HG02571 (cell line): ENCODE measurements around the gene TAF4B.
"Not testable (repeated sequence)": the region's sequence is repeated elsewhere in the genome, so short reads cannot be mapped to it uniquely, and the experiment has no call there.

Experiments used
- ATAC-seq: cut with Tn5 transposase; IDR thresholded peaks from one replicate; pipeline ENCODE4 v1.9.1; 2021; ENCODE audit warnings: mild to moderate bottlenecking, moderate library complexity; ENCODE audit not compliant: unreplicated experiment

The TAF4B gene

DNA sequence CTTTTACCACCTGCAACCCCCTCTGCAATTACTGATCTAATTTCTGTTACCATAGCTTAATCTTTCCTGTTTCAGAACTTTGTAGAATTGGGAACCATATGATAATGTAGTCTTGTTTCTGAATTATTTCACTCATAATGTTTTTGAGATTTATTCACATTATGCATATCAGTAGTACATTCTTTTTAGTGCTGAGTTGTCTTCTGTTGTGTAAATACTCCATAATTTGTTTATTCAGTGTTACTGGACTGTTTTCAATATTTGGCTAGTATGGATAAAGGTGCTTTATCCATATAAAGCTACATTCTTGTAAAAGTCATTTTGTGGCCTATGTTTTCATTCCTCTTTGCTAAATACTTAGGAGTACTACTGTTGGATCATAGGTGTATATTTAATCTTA lies 152.5 kb downstream of the TAF4B start:
- no peak for ATAC-seq

DNA sequence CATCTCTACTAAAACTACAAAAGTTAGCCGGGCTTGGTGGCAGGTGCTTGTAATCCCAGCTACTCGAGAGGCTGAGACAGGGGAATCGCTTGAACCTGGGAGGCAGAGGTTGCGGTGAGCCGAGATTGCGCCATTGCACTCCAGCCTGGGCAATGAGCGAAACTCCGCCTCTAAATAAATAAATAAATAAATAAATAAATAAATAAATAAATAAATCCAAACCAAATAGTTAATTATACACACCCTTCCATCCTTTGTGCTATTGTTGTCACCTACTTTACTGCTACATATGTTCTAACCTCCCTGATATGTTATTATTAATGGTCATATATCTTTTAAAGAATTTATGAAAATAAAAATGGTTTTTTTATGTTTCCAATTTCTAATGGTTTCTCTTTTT lies 155.3 kb downstream of the TAF4B start:
- ATAC-seq, result not testable (repeated sequence)

DNA sequence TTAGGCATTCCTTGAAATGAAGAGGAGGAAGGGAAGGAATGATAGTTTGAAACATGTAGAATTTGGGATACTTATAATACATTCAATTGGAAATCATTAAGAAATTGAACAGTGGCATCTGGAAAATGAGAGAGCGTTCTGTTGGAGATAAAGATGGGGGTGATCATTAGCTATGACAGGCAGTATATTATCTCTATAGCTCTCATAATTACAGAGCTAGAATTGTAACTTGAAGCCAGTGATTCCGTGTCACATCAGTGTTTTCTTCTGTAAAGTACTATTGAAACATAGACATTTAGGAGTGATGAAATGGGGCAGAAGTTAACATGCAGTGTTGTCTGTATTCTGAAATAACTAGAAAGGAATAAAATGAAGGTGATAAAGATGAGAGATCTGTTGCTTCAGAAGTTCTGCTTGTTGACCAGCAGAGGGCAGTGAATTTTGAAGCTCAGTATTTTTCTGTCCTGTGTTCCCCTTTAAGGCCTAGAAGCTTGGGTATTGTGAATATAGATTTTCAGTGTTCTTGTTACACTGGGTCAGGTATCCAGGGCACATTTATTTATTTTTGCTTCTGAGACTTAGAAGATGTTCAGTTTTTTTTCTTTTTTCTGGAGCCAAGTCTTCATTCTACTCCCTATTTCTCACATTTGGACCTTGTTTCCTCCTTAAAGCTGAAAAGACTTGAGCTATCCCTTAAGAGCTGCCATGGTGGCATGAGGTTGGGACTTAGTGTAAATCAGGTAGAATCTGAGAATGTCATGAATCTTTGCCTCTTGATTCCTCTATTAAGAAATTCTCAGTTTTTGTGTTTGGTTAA lies 157.4 kb downstream of the TAF4B start:
- peak; percentile 63 for ATAC-seq

DNA sequence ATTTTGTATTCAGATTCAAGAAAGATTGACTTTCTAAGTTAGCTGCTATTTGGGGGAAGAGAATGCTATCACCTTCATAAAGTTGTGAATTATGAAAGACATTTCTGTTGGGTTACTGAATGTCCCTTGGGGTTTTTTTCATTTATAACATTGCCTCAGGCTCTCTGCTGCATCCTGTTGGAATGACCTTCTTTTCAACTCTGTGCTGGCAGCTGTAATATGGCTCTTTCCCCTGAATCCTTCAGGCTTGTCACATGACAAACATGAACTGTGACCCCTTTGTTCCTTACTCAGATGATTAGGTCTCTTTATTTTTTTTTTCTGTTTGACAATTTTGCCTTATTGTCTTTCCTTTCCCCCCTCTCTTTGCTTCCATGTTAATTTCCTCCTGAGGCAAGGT lies 159.8 kb downstream of the TAF4B start:
- no peak for ATAC-seq

DNA sequence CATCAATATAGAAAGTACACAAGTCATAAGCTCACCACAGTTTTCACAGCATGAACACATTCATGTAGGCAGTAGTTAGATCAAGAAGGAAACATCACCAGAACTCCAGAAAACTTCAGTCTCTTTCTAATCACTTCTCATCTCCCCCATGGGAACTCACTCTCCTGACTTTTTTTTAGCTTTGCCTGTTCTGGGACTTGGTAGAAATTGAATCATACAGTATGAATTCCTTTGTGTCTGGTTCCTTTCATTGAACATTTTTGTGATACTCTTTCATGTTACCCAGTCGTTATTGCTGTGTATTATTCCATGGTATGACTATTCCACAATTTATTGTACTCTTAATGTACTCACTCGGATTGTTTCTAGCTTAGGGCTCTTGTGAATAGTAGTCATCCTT lies 160.2 kb downstream of the TAF4B start:
- ATAC-seq, result no peak

DNA sequence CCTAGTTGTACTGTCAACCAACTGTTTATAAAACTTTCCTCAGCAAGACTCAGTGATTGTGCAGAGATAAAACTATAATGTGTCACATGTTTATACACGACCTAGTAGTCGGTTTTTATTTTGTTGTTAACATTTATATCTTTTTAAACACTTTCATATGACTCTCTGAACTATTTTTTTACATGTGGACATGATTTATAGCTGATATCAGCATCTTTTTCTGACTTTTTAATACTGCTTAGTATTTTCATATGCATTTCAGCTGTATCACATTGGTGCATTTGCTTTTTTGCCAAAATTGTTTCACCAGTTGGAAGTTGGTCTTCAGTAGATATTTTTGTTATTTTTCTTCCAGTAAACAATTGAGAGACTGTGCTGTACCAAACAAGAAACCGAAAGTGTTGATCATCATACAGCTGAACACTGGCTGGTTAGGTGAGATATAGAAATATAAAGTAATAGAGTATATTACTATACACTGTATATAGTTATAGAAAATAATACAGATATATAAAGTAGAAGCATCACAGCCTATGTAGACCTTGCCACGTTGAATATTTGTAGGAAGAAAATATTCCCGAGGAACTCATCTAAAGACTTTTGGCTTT lies 167.9 kb downstream of the TAF4B start:
- ATAC-seq, result no peak

DNA sequence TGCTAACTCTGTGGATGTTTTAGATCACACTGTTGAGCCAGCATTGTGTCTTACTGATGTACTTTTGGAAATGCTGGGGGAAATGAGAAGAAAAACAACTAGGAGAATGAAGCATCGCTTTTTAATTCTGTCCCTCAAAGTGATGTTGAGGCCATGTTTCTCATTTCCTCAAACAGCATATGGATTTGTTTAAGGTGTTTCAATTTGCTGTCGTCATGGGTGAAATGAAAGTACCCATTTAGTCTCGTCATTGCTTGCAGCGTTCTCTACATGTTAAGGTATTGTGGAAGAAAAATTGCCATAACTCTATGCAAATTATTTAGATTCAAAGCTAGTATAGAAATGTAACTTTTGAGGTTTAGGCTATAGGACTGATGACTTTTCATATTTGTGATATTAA lies 170.8 kb downstream of the TAF4B start:
- ATAC-seq, result no peak

DNA sequence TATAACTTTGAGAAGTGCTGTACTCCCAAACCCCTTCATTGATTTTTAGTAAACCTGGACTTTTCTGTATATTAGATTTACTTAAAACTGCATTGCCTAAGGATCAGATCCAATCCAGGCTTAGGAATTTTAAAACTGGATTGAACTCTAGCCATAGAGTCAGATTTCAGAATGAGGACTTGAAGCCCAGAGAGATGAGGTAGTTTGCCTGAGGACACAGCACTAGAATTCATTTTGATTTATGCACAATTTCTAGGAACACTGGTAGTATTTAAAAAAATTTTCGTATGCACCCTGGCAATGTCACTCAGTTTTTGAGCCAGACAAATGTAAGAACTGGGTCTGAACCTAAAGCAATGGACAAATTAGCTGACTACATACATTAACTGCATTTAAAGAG lies 177.2 kb downstream of the TAF4B start:
- ATAC-seq, result no peak

DNA sequence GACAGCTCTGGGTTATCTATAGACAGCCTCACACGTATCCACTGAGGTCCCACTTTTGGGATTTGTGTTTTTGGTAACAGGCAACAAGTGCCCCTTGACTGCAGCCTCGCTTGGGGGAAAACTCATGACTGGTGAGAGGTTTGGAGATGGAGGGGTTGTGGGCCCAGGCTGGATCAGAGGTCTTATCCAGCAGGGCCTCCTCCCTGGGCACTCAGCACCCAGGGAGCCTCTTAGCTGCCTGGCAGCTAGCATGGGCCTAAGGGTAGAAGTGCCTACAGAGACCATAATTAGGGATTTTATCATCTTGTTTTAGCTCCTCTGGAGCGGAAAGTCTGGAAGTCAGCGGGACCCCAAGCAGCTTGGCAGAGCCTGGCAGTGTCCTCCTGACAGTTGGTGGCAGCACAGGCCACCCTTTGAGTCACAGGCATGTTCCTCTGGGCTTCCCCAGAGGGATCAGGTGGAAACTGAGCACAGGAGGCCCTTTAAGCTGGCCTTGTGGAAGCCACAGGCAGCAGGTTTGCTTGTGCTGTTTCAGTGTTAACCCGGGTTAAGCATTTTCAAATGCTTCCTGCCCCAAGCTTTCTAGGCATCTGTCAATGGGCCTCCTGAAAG lies 179.1 kb downstream of the TAF4B start:
- ATAC-seq, result peak; percentile 67

DNA sequence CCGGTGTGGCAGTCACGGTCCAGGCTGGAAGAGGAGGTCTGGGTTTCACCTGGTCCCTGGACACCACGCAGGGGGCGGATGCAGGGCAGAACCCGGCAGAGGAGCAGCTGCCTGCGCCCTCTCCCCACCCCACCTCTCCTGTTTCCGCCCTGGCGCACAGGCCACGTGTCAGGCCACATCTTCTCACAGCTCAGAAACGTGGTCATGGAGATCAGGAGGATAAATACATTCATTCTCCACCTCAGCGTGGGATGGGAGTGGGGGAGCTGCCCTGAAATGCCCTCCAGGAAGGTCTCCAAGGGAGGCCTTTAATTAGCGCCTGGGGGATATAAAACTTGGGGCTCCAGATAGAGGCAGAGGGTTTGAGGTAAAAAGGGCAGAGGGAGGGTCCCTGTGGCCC lies 180.1 kb downstream of the TAF4B start:
- ATAC-seq, result no peak

DNA sequence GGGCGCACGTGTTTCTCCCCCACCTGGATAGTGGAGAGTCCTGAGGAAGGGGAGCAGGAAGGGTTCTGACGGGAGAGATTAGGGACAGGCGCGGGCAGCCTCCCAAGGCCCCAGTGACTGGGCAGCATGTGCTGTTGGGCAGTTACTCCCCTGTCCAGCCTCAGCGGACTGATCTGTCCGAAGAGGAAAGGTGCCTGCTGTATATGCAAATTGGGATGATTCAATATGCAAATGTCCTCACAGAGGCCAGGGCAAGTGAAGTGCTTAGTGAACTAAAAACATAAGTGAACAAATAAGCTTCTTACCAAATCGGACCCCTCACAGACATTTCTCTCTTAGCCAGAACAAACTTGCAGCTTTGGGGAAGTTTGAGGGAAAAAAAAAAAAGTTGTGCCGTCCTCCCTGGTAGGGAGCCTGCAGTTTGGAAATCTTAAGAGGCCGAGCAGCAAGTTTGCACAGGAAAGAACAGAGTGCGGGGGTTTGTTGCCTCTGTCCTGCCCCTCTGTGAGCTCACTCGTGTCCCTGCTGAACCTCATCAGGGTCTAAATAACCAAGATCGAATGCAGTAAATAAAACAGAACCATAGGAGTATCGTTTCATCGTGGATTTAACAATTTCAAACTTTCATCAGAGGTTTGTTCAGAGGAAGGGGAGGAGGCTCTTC lies 180.7 kb downstream of the TAF4B start:
- ATAC-seq, result no peak

DNA sequence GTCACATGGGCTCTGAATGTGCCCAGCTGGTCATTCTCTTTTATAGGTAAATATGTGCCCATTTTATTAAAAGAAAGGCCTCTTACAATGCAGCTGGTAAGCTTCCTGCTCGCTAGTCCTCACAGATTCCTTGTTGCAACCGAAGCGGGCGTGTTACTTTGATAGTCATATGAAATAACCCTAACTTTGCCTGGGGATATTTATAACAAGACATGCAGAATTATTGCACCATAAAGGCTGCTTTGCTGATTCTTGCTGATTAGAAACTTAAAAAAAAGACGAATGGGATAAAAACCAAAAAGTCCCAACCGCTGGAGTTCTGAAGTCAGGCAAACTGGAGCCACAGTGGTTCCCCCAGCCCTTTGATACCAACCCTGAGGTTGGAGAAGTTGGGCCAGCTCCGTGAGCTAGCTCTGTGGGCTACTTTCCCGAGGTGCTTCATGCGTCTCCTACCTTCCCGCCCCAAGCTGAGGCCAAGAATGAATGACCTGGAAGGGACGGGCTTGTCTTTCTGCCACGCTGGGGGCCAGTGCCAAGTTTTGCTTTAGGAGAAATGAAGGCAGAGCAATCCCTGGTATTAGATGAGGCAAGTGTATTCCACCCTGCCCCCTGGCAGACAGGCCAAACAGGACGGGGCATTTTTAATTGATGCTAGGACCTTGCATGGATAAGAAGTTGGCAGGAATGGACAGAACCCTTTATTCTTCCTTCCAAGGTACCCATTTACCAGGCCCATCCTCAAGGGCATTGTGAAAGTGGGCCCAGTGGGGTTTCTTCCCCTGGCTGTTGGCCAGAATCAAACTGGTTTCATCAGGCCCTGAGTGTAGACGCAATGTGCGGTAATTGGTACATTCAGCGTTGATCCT lies 181.7 kb downstream of the TAF4B start:
- ATAC-seq, result no peak

DNA sequence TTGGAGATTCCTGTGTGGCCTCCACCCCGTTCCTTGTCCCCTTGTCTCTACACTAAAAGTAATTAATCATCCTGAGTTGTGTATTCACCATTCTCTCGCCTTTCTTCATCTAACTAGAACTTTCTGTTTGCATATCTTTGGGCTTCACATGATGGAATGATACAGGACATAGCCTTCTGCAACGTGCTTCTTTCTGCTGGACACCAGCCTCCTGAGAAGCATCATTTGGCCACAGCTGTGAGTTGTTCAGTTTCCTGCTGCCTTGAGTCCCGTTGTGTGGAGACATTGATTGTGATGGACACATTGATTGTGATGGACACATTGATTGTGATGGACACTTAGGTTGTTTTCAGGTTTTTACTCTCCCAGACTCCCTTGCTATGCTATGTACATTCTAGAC lies 182.8 kb downstream of the TAF4B start:
- no peak for ATAC-seq

DNA sequence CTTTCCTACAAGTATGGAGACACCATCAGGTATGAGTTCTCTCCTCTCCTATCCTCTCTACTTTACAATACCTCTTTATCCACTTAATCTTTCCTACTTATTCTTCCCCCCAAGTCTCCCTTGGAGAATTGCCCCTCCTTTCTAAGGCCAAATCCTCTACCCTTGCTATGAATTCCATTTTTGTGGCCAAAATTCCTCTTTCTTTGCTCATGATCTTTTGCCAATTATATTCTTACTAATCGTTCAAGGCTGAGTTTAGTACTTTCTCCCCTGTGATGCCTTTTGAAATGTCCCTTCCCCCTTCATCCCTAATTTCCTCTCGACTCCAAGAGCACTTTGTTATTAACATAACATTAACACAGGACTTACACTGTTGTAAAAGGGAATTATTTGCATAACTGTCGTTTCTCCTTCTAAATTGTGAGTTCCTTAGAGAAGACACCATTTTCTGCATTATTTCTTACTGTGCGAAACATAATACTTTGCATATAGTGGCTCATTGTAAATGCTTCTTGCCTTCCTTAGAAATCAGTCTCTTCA lies 188.7 kb downstream of the TAF4B start:
- ATAC-seq, result no peak

DNA sequence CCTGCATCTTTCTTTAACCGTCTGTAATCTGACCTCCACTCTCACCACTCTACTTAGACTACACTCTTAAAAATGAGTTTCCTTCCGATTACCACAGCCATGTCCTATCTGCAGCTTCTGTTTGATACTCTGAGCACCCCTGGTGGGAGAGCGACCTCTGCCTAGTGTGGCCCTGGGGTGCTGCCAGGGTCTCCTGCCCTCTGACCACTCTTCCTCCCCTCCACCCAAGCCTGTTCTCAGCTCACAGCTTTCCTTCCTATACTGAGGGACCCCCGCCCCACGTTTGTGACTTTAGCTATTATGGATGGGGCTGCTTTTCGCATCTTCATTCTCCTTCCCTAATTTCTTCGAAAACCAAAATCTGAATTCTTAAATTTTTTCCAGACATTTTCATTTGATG lies 189.4 kb downstream of the TAF4B start:
- no peak for ATAC-seq

DNA sequence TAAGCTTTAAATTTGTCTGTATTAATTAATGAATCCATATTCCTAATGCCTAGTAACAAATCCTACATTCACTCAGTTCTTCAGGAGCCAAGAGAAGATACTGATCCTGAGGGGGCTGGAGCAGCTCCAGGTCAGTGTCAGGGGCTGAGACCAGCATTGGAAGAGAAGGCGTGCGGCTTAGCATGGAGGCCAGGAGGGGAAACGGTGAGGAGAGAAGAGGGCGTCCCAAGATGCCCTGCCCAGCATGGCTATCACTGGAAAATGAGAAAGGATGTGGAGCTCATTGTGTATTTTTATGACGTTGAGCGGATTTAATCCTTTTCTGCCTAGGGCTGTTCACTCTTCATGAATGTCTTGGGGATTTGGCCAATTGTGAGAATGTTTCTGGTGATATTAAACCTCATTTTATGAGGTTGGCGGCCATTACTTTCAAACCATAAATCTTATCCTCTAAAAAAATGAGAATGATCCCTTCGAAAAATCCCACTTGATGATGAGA lies 190.5 kb downstream of the TAF4B start:
- no peak for ATAC-seq

DNA sequence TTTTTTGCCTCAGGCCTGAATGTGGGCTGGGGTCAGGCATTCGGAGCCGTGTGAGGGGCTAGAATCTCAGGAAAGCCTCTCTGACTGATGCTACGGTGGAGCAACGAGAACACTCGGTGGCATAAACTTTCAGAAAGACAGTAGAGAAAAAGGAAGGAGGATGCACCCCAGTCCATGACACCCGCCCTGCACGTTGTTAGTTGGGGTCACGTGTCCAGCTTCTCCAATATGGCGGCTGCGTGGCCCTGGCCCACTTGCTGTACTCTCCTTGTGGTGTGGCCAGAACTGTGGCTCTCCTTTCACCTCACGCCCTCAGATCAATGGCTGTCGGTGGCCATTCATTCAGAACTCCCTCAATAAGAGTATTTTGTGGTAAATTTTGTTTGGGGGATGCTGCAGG lies 190.9 kb downstream of the TAF4B start:
- no peak for ATAC-seq

DNA sequence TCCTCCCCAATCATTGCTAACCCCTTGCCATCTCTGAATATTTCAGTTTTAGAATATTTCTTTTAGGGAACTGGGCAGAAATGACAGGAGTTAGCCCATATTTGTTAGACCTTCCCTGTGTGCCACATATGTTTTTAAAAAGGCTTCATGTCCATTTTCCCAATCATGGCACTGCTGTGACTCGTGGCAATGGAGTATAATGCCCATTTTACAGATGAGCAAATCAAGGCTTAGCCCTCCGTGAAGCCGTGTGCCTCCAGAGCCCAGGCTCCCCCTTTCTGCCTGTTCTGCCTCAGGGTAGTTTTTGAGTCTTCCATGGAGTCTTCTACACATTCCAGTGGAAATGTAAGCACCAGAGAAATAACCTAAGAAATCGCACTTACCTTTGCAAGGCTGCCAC lies 192.0 kb downstream of the TAF4B start:
- ATAC-seq, result no peak

DNA sequence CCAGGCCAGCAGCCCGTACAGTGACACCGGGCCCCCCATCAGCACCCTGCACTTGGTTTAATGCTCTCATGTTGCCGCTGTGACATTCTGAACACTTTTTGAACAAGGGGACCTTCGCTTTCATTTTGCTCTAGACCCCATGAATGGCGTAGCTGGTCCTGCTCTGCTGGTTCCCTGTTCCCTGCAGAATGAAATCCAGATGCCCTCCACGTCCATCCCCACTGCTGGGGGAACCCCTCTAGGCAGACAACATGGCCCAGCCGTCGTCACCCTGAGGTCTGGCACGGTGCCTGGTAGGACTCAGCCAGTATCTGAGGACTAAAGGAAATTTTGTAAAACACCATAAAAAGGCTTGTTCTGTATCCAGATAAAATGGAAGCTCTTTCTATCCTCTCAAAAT lies 193.5 kb downstream of the TAF4B start:
- ATAC-seq, result no peak

DNA sequence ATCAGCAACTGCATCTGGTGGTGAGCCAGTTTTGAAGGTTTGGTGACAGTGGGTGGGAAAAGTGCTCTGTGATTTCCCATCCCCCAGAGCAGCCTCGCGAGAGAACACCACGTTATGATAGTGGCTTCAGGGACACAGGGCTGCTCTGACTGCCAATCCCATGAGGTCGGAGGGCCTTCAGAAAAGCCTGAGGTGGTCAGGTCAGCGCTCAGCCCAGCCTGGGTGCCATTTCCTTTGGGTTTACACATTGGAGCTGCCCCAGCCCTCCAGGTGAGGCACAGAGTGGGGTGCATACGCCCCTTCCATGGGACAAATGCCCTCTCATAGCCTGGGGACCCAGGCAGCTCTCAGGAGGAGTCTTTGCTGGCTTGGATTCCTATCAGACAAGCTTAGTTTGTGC lies 195.3 kb downstream of the TAF4B start:
- ATAC-seq, result no peak
